ENCODE results near the gene FRK.

GRCh38 chr6:115948751-115949150, 111.9 kb downstream of the FRK start:
- TF ChIP-seq CTCF (IDR thresholded peaks at IDR 0.05): no peak
- TF ChIP-seq POLR2AphosphoS5 (IDR thresholded peaks at IDR 0.05): no peak

All from stomach (tissue), 4 donors.